WTC11 (cell line): Measurements from ENCODE around the gene PARK7.

Experiments used
- ATF3 ChIP-seq: sonication (generic); formaldehyde crosslinking; conservative IDR thresholded peaks from 2 replicates; pipeline ENCODE4 v1.8.1; 2022; ENCODE audit warnings: mild to moderate bottlenecking, missing genetic modification reagents
- CREB1 ChIP-seq: sonication (generic); formaldehyde crosslinking; IDR thresholded peaks from 2 replicates; pipeline ENCODE4 v1.8.0; 2023; ENCODE audit warnings: mild to moderate bottlenecking, missing genetic modification reagents
- CTCF ChIP-seq: fragments of 200-600 bp; IDR thresholded peaks from 2 replicates; pipeline ENCODE4 v1.8.0; 2022; ENCODE audit warnings: antibody characterized with exemption
- GABPB1 ChIP-seq: sonication (generic); formaldehyde crosslinking; IDR thresholded peaks from 2 replicates; pipeline ENCODE4 v1.8.1; 2023; ENCODE audit warnings: mild to moderate bottlenecking, missing genetic modification reagents
- NFYB ChIP-seq: sonication (generic); formaldehyde crosslinking; conservative IDR thresholded peaks from 2 replicates; pipeline ENCODE4 v1.8.0; 2022; ENCODE audit warnings: low read depth, missing genetic modification reagents
- NR2C2 ChIP-seq: sonication (generic); formaldehyde crosslinking; IDR thresholded peaks from 2 replicates; pipeline ENCODE4 v1.8.0; 2022; ENCODE audit warnings: mild to moderate bottlenecking, missing genetic modification reagents
- USF1 ChIP-seq: sonication (generic); formaldehyde crosslinking; IDR thresholded peaks from 2 replicates; pipeline ENCODE4 v1.8.0; 2022; ENCODE audit warnings: mild to moderate bottlenecking, missing genetic modification reagents
- TF ChIP-seq, protein P1 (sequence below): sonication (generic); formaldehyde crosslinking; IDR thresholded peaks from 2 replicates; pipeline ENCODE4 v1.8.1; 2022; ENCODE audit warnings: low read depth, missing genetic modification reagents, borderline replicate concordance

DNA sequence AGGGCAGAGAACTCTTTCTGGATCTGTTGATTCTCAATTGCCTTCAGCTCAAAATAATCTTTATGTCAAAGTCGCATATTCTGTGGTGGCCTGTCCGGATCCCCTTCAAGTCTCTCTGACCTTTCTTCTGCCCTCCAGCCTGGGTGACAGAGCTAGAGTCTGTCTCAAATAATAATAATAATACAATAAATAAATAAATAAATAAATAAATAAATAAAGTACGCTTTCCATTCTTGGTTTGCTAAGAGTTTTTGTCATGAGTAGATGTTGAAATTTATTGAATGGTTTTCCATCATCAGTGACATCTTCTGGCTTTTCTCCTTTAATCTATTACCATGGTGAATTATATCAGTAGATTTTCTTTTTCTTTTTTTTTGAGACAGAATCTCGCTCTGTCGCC lies 33.9 kb downstream of the PARK7 start:
- TF ChIP-seq CTCF (no peak), NFYB (no peak), CREB1 (no peak), GABPB1 (CRISPR knock-in tag) (no peak), ATF3 (CRISPR knock-in tag) (no peak), USF1 (CRISPR knock-in tag) (no peak), NR2C2 (CRISPR knock-in tag) (no peak)
- TF ChIP-seq, protein P1, sequence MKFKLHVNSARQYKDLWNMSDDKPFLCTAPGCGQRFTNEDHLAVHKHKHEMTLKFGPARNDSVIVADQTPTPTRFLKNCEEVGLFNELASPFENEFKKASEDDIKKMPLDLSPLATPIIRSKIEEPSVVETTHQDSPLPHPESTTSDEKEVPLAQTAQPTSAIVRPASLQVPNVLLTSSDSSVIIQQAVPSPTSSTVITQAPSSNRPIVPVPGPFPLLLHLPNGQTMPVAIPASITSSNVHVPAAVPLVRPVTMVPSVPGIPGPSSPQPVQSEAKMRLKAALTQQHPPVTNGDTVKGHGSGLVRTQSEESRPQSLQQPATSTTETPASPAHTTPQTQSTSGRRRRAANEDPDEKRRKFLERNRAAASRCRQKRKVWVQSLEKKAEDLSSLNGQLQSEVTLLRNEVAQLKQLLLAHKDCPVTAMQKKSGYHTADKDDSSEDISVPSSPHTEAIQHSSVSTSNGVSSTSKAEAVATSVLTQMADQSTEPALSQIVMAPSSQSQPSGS (CRISPR knock-in tag): no peak
